Hepatocyte (in vitro differentiated cells): ENCODE results near the gene PTCD1.

ENCODE experiments used
- CTCF ChIP-seq: fragments of 200-600 bp; sonication (generic); IDR thresholded peaks from 2 replicates; pipeline ENCODE4 v1.5.1; 2016; ENCODE audit warnings: antibody characterized with exemption, mild to moderate bottlenecking; ENCODE audit not compliant: poor library complexity
- EZH2 ChIP-seq: fragments of 200-600 bp; sonication (generic); IDR thresholded peaks from 2 replicates; pipeline ENCODE4 v1.6.1; 2016; ENCODE audit warnings: antibody characterized with exemption, mild to moderate bottlenecking, borderline replicate concordance
- EZH2phosphoT487 ChIP-seq: fragments of 200-600 bp; sonication (generic); IDR thresholded peaks from one replicate; pipeline ENCODE4 v1.6.1; 2018; ENCODE audit warnings: antibody characterized with exemption, mild to moderate bottlenecking, low read depth, moderate library complexity; ENCODE audit not compliant: unreplicated experiment, severe bottlenecking

- TF ChIP-seq CTCF: no peak
- no peak for TF ChIP-seq EZH2phosphoT487
- TF ChIP-seq EZH2: no peak
Observed at GRCh38 chr7:99393355-99394187, 45.0 kb downstream of the PTCD1 start.
